HUES64 (cell line): ENCODE data around the gene AWAT2.

Source experiments
- H3K27ac ChIP-seq: 2 replicates; pipeline ENCODE4 v1.7.0; 2013; ENCODE audit warnings: low read depth, low read length, inconsistent platforms
- H3K27me3 ChIP-seq: 2 replicates; pipeline ENCODE4 v1.6.1; 2013; ENCODE audit warnings: mild to moderate bottlenecking, low read length; ENCODE audit not compliant: insufficient read depth
- H3K36me3 ChIP-seq: 2 replicates; pipeline ENCODE4 v1.6.1; 2013; ENCODE audit warnings: mild to moderate bottlenecking, low read length; ENCODE audit not compliant: insufficient read depth
- H3K4me1 ChIP-seq: 2 replicates; pipeline ENCODE4 v1.6.1; 2013; ENCODE audit warnings: mild to moderate bottlenecking, low read length, moderate library complexity; ENCODE audit not compliant: insufficient read depth
- H3K4me3 ChIP-seq: 2 replicates; pipeline ENCODE4 v1.5.1; 2013; ENCODE audit warnings: mild to moderate bottlenecking, low read length, moderate library complexity
- H3K9ac ChIP-seq: 2 replicates; pipeline ENCODE4 v1.6.1; 2013; ENCODE audit warnings: mild to moderate bottlenecking, low read depth, low read length
- H3K9me3 ChIP-seq: 2 replicates; pipeline ENCODE4 v1.6.1; 2013; ENCODE audit warnings: low read depth, low read length; ENCODE audit not compliant: insufficient read depth
- WGBS: fragments of 150-250, 120-280 bp; methylation state at CpG from one replicate; pipeline ENCODE4 v1.1.7; 2013; ENCODE audit warnings: missing lambda C conversion rate; 5-methylcytosine and 5-hydroxymethylcytosine counted together

Gene AWAT2

DNA sequence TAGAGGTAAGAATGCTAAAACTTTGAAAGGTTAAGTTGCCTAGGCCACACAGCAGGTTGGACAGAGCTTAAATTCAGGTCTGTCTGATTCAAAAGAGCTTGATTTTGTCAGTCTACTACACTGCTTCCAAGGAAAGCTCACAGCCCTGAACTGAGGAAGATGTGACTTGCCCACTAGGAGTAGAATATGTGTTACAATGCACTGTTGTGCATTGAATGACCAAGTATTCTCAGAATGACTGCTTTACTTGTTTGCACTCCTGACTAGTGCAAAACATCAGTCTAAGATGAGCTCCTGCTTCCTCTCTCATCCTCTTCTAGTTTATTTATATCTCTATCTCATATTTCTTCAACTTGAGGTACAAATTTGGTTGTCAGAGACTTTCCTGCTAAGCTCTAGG lies 56.2 kb downstream of the AWAT2 start:
- H3K27me3 ChIP-seq: no peaks in the 10 kb centered on the region
- H3K4me3 ChIP-seq: no peak overlapping the region
- H3K9me3 ChIP-seq: no peaks in the 10 kb centered on the region
- H3K9ac ChIP-seq: no peak overlapping the region
- H3K4me1 ChIP-seq: no peaks in the 10 kb centered on the region
- H3K27ac ChIP-seq: no peak overlapping the region
- no peaks in the 10 kb centered on the region for H3K36me3 ChIP-seq

DNA sequence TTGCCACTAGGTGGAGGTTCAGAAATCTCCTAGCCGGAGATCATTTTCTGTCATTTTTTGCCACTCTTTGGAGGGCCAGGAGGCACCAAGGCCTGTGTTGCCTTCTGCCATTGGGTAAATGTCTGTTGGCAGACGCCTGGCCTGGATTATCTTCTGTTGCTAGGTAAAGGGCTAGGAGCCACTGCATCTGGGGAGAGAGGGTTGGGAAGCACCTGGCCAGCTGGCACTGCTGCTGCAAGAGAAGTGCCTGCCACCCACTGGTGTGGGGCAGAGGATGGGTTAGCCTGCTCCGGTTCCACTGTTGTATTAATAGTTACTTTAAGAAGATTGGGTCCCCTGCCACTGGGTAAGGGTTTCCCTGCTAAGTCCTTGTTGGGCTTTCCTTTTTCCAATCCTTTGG lies 58.1 kb downstream of the AWAT2 start:
- Histone ChIP-seq H3K9me3 (no peaks in the 10 kb centered on the region), H3K4me3 (no peak overlapping the region), H3K27ac (no peak overlapping the region), H3K36me3 (no peaks in the 10 kb centered on the region), H3K27me3 (no peaks in the 10 kb centered on the region), H3K4me1 (no peaks in the 10 kb centered on the region), H3K9ac (no peak overlapping the region)
- WGBS: 91% methylated on average over 3 of the region's 3 CpGs
